ENCODE data around the gene ISYNA1.

ISYNA1 gene

GRCh38 chr19:18467978-18468377, 30.0 kb upstream of the ISYNA1 start:
- DNase-seq (ENCODE audit: low read depth in 3 of 3), result no peak

- DNase-seq (ENCODE audit: low read depth in 3 of 3), result no peak
Measured at GRCh38 chr19:18466354-18466753, 28.4 kb upstream of the ISYNA1 start.

- no peak for DNase-seq (ENCODE audit: low read depth in 3 of 3)
Measured at GRCh38 chr19:18465964-18466339, 28.0 kb upstream of the ISYNA1 start.

GRCh38 chr19:18465214-18465963, 27.5 kb upstream of the ISYNA1 start:
- no peak for DNase-seq (ENCODE audit: low read depth in 3 of 3)

GRCh38 chr19:18464646-18465045, 26.7 kb upstream of the ISYNA1 start:
- no peak for DNase-seq (ENCODE audit: low read depth in 3 of 3)

- DNase-seq (ENCODE audit: low read depth in 3 of 3), result no peak
Measured at GRCh38 chr19:18461471-18461870, 23.5 kb upstream of the ISYNA1 start.

- no peak for DNase-seq (ENCODE audit: low read depth in 3 of 3)
Measured at GRCh38 chr19:18460900-18461299, 23.0 kb upstream of the ISYNA1 start.

GRCh38 chr19:18457483-18458331, 19.8 kb upstream of the ISYNA1 start:
- DNase-seq (ENCODE audit: low read depth in 3 of 3), result no peak

GRCh38 chr19:18456974-18457373, 19.0 kb upstream of the ISYNA1 start:
- no peak for DNase-seq (ENCODE audit: low read depth in 3 of 3)

- DNase-seq (ENCODE audit: low read depth in 3 of 3), result no peak
Measured at GRCh38 chr19:18456279-18456678, 18.3 kb upstream of the ISYNA1 start.

GRCh38 chr19:18453269-18454024, 15.5 kb upstream of the ISYNA1 start:
- no peak for DNase-seq (ENCODE audit: low read depth in 3 of 3)

GRCh38 chr19:18452386-18452785, 14.5 kb upstream of the ISYNA1 start:
- DNase-seq (ENCODE audit: low read depth in 3 of 3), result no peak

- peak; percentile 71 to 81 (median 76) for DNase-seq (ENCODE audit: low read depth in 3 of 3)
Measured at GRCh38 chr19:18450931-18451836, 13.3 kb upstream of the ISYNA1 start.

- no peak for DNase-seq (ENCODE audit: low read depth in 3 of 3)
Measured at GRCh38 chr19:18450021-18450930, 12.3 kb upstream of the ISYNA1 start.

GRCh38 chr19:18449552-18449951, 11.6 kb upstream of the ISYNA1 start:
- DNase-seq (ENCODE audit: low read depth in 3 of 3), result no peak

- DNase-seq (ENCODE audit: low read depth in 3 of 3), result no peak
Measured at GRCh38 chr19:18446811-18447359, 9.0 kb upstream of the ISYNA1 start.

GRCh38 chr19:18446145-18446810, 8.3 kb upstream of the ISYNA1 start:
- DNase-seq (ENCODE audit: low read depth in 3 of 3), result no peak

GRCh38 chr19:18445262-18445948, 7.5 kb upstream of the ISYNA1 start:
- DNase-seq (ENCODE audit: low read depth in 3 of 3), result no peak

GRCh38 chr19:18444513-18444912, 6.6 kb upstream of the ISYNA1 start:
- no peak for DNase-seq (ENCODE audit: low read depth in 3 of 3)
